Right kidney (tissue), 1 donor: ENCODE measurements around the gene ESRRG.
"Not testable (repeated sequence)": the region's sequence is repeated elsewhere in the genome, so short reads cannot be mapped to it uniquely, and the experiment has no call there.

Experiments used
- DNase-seq: peaks from one replicate; pipeline ENCODE4 v3.0.0-alpha.2; 2016

The ESRRG gene

GRCh38 chr1:216705676-216706075 is 17.6 kb downstream of the ESRRG start:
- DNase-seq, result no peak

- not testable (repeated sequence) for DNase-seq
Observed at GRCh38 chr1:216704065-216704464, 19.2 kb downstream of the ESRRG start.

GRCh38 chr1:216702170-216702569 is 21.1 kb downstream of the ESRRG start:
- DNase-seq, result no peak

- DNase-seq, result no peak
Observed at GRCh38 chr1:216700779-216701178, 22.4 kb downstream of the ESRRG start.

GRCh38 chr1:216691710-216692109 is 31.5 kb downstream of the ESRRG start:
- no peak for DNase-seq

GRCh38 chr1:216690603-216691002 is 32.6 kb downstream of the ESRRG start:
- DNase-seq, result no peak

GRCh38 chr1:216688127-216688657 is 35.0 kb downstream of the ESRRG start:
- DNase-seq, result no peak

- DNase-seq, result no peak
Observed at GRCh38 chr1:216686860-216687766, 36.1 kb downstream of the ESRRG start.

- no peak for DNase-seq
Observed at GRCh38 chr1:216682752-216683151, 40.5 kb downstream of the ESRRG start.

GRCh38 chr1:216679108-216679507 is 44.1 kb downstream of the ESRRG start:
- no peak for DNase-seq

GRCh38 chr1:216670118-216670883 is 52.9 kb downstream of the ESRRG start:
- no peak for DNase-seq

- DNase-seq, result no peak
Observed at GRCh38 chr1:216666441-216666840, 56.8 kb downstream of the ESRRG start.

- DNase-seq, result no peak
Observed at GRCh38 chr1:216665856-216666255, 57.4 kb downstream of the ESRRG start.

- no peak for DNase-seq
Observed at GRCh38 chr1:216665406-216665805, 57.8 kb downstream of the ESRRG start.

GRCh38 chr1:216662681-216663080 is 60.5 kb downstream of the ESRRG start:
- DNase-seq, result no peak

- DNase-seq, result no peak
Observed at GRCh38 chr1:216660561-216660960, 62.7 kb downstream of the ESRRG start.

GRCh38 chr1:216653001-216653400 is 70.2 kb downstream of the ESRRG start:
- DNase-seq, result no peak

- DNase-seq, result no peak
Observed at GRCh38 chr1:216651826-216652418, 71.3 kb downstream of the ESRRG start.

GRCh38 chr1:216643176-216643575 is 80.1 kb downstream of the ESRRG start:
- DNase-seq, result no peak

GRCh38 chr1:216641669-216642460 is 81.4 kb downstream of the ESRRG start:
- no peak for DNase-seq

GRCh38 chr1:216640100-216640499 is 83.1 kb downstream of the ESRRG start:
- DNase-seq, result no peak

- no peak for DNase-seq
Observed at GRCh38 chr1:216632980-216633379, 90.2 kb downstream of the ESRRG start.
